SK-N-DZ (cell line): ENCODE results near the gene AGAP3.

ENCODE experiments used
- DNase-seq: peaks from one replicate; pipeline ENCODE4 v3.0.0-alpha.2; 2015; ENCODE audit warnings: low spot score

The AGAP3 gene

DNA sequence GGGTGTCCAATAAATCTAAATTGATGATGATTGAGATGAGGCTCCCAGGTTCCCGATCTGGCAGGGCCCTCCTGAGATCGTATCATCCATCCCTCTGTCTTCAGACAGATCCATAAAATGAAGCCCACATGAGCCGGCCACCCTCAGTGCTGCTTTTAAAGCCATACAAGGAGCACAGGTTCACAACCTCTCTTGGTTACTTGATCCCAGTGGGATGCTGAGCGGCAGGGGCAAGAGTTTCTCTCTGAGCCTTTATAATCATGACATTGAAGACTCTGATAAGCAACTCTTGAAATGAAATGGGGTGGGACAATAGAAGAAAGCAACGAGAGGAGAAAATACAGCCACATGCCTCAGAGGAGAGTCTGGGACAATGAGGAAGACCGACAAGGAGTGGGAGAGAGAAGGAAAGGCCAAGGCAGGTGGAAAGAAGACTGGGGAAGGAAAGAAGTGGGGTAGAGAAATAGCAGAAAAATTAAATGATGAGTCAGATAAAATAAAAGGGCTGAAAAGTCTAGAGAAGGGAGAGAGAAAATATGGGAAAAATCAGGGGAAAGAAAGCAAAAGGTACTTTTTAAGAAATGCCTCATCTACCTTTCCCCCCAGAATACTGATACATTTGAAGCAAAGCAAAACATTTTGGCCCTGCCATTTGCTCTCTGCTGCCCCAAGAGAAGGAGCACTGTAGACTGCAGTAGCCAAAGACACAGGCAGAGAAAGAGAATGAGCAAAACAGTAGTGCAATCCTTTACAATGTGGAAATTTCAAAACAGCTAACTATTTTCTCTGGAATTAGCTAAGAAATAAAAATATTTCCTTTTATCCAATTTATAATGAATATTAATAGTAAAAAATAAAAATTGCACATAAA lies 66.6 kb downstream of the AGAP3 start:
- no peak for DNase-seq

DNA sequence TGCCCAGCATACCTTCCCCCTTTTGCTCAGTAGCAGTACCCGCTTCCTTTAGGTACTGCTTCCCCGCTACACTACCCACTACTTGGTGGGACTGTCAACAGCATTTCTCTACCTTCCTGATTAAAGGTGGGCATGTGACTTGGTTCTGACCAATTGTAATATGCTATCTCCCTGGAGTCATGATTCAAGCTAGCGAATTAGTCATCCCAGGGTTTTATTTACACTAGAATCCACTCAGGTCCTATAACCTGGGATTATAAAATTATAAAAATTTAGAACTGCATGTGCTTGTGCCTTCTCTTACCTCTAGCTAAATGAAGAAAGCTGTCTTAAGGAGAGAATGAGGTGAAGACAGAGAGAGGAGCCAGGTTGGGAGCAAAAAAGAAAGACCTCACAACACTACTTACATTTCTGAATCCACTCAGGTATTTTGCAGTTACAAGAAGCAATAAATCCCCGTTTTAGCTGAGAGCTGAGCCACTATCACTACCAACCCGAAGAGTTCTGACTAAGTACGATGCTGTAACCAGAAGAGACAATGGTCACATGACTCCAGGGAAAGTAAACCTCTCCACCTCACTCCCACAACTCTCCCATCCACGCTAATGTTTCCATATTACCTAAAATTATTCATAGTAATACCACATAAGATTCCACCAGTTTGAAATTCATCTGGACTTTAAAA lies 71.5 kb downstream of the AGAP3 start:
- DNase-seq = no peak

DNA sequence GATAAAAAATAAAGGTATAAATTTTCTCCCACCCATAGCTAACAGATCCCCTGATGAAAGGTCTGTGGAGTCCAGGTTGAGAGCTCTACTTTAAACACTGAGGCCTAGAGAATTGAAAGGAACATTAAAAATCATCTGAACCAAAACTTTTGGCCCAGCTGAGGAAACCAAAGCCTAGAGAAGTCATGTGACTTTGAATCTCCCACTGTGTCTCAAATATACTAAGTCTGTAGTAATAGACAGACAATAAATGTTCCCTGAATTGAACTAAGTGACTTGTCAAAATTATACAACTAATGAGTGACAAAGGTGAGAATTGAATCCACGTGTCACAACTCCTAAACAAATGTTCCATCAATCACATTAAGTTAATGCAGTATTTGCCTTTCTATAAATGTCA lies 75.5 kb downstream of the AGAP3 start:
- no peak for DNase-seq

DNA sequence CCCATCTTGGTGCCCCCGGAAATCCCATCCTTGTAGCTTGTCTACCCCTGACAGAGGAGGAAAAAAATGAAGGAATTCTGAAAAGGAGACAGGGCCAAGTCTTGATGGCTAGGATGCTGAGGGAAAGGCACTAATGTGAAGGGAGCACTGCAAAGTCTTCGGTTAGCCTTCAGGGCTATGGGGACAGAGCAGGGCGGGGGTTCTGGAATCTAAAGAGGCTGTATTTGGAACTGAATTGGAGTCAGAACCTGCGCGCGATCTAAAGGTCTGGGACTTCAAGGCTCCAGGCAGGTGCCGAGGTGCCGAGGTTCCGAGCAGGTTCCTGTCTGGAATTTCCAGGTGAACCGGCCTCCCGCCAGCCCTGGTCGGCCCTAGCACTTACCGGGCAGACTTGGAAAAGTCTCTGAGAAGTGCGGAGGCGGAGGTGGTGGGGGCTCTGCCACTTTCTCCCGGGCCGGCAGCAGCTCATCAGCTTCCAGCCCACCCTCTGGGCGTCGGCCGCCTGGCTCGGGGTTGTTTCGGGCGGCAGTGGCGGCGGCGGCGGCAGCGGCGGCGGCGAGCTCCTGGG lies 80.4 kb downstream of the AGAP3 start:
- DNase-seq = no peak

DNA sequence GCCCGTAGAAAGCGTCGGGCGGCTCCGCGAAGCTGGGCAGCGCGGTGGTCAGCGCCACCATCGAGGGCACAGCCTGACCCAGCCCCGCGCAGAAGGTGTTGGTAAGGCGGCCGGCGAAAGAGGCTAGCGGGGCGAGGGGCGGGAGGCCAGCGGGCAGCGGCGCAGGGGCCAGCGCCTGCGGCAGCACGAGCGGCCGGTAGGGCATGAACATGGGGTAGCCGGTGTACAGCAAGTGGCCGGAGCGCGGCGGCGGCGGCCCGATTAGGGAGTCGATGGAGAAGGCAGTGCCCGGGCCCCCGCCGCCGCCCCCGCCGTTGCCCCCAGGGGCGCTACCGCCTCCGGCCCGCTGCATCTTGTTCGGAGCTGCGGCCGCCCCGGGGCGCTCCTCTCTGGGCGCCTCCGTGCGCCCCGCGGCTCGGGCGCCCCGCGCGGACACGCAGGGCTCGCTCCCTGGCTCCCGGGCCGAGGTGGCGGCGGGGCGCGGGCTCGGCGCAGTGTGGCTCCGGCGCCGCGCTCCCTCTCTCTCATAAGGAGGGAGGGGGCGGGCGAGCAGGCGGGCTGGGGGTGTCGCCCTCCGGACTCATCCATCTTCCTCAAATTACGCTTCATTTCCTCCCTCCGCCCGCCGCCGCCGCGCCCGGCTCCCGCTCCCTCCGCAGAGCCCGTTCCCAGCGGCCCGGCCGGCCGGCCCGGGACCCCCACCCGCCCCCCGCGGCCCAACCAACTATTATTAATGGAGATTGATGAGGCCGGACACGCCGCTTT lies 81.1 kb downstream of the AGAP3 start, which contains the start of gene GBX1:
Gene GBX1 (minus strand): TSS at position 498 of the 765 bp plus-strand sequence. CDS start 146 bp downstream, at position 352.
- no peak for DNase-seq

DNA sequence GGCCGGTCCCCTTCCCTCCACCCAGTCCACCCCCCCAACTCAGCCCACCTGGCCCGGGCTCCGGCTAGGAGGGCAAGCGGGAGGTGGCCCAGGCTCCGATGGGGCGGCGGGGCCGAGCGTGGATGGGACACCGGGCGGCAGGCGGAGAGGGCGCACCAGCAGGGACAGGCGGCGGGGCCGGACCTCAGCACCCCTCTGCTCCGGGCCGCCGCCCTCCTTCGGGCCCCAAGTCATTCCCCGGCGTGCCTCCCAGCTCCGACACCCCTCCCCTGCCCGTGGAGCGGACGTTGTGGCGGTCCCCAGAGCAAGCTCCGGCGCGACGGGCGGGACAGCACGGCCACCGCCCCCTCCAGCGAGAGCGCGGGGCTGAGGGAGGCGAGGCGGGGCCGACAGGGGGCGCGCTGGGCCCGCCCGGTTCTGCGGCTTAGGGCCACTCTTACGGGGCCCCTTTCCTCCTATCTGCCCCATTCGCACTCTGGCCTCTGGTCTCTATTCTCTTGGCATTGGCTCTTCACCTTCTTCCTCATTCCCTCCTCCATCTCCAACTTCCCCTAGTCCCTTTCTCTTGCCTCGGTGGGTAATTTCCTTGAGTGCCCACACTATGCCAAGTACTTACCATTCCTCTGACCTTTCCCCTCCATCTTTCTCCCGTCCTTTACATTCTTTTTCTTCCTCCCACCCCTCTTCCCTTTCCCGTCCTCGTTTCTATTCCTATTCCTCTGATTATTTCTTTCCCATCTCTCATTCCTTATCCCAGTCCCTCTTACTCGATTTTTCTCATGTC lies 81.9 kb downstream of the AGAP3 start:
- DNase-seq = no peak

DNA sequence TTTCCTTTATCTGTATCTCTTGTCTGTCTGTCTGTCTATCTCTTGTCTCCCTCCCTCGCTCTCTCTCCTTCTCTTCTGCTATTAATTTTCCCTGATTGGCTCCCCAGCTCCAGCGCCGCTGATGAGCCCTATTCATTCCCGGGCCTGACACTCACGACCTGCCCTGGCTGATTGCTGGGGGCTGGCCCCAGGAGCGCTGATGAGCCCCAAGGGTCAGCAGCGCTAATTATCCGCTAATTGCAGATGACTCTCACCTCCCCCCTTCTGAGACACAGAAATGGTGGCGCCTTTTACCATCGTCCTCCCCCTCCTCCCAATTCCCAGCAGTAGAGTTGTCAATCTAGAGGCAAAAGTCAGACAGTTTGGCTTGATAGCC lies 82.5 kb downstream of the AGAP3 start:
- no peak for DNase-seq

DNA sequence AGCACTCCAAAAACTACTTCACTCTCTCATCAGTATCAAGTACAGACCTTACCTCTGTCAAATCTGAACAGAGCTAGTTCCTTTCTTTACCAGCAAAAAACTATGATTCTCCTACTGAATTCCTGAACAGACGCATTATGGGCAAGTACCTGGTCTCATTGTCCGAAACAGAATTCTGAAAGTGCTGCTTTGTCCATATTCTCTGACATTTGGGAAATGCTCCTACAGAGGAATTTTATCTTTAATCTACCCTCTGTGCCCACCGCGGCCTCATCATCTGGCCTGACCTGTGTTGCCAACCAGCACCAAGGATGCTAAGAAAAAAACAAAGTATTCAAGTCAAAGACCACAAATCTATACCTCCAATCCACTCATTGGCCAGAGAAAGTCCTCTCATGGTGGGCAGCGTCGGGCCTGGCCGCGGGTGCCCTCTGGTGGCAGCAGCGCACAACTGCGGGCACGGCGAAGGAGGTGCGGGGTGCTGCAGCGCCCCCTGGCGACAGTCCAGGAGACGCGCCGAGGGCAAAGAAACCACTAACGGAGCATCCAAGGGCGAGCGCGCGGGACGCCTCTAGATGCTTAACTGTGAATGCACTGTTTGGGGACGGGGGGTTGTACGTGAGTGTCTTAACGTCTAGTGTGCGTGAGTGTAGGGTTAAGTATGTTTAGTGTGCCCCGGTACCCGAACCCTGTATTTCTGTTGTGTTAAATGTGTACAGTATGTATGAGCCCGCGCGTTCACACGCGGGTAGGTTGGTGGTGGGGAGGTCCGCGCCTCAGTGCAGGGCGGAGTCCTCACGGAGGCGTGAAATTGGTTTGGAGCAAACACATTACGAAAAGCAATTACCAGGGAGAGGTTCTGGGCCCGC lies 86.2 kb downstream of the AGAP3 start:
- DNase-seq = peak; percentile 71

DNA sequence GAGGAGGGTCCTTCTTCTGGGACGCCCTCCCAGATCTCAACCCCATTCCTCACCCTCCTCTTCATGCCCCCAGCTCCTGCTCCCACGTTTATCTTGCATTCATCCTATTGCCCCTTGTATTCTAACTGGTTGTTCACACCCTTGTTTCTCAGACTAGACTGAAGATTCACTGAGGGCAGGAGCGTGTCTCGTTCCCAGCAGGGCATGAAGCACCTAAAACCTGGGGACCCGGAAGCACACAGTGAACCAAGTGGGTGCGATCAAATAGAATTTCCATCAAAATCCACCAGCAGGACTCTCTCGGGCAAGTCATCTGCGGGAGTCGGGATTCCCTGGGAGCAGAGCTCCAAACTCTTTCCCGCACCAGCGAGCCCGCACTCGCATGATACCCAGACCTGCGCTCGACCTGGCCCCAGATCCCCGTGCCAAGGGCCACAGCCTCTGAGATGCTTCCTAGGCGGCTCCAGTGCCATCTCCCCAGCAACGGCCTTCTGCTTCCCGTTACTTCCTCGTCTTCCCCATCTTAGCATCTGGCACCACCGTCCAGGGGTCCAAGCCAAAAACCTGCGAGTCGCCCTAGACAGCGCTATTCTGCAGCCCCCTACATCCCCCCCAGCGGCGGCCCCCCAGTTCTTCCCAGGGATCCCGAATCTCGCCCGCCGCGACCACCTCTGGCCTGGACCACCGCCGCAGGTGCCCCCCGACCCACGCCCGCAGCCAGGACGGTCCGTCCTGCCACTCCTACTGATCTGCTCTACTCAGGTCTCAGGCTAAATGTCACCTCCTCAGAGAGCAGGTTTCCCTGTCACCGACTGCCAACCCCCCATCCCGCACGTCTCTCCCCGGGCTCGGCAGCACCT lies 87.3 kb downstream of the AGAP3 start:
- no peak for DNase-seq

DNA sequence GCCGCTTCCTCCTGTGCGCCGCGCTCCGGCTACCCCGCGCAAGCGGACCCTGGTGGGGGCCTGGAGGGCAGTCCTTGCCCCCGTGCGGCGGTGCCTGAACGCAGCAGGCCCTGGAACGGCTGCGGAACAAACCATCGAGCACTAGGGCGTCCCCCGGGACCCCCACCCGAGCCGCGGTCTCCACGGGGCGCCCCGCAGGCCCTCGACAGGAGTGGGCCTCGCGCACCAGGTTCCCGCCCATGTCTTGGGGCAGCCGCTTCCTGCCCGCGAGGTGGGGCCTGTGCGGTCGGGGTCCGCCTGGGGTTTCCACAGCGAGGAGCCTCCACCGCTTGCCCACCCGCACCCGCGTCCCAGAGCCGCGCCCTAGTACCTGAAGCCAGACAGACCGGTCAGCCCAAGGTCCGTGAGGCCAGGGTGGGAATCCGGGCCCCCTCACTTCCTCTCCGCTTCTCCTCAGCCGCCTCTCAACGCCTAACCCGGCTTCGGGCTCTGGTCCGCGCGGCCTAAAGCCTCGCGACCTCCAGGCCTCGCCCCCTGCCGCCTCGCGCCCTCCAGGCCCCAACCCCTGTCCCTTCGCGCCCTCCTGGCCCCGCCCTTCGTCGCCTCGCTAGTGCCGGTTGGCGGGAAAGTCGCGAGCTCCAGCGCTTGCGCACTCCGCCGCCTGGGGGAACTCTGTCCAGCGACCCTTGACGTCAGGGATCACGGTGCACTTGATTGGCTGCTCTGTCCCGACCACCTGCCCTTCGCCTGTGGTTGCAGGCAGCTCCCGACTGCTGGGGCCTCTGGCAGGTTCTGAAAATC lies 88.2 kb downstream of the AGAP3 start:
- no peak for DNase-seq

DNA sequence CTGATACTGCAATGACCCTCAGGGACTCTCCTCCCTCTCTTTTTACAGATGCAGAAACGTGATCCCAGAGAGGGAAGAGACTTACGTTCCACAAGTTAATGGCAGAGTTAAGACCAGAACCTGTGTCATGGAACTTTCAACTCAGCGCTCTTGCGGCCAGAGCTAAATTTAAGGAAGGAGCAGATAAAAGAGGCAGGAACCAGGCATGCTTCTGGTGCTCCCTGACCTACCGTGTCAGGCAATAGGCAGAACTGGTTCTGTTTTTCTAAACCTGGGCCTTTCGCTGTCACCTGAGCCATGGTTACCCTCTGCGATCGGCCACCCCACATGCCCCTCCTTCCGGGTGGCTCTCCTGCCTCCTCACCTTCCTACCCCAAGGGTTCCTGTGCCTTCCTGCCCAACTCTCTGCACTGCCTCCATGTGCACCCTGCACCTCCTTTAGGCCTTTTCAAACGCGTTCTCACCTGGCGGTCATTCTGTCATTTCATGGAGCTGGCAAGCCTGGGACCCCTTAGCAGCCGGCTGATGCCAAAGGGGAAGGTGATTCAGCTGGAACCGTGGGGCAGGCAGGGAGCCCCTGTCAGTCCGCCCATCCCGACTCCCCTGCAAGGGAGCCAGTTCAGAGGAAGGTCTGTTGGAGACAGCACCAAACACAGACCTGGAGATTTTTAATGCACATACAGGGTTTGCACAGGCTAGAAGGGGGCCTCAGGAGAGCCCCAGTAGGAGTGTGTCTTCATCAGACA lies 88.9 kb downstream of the AGAP3 start:
- DNase-seq = no peak

DNA sequence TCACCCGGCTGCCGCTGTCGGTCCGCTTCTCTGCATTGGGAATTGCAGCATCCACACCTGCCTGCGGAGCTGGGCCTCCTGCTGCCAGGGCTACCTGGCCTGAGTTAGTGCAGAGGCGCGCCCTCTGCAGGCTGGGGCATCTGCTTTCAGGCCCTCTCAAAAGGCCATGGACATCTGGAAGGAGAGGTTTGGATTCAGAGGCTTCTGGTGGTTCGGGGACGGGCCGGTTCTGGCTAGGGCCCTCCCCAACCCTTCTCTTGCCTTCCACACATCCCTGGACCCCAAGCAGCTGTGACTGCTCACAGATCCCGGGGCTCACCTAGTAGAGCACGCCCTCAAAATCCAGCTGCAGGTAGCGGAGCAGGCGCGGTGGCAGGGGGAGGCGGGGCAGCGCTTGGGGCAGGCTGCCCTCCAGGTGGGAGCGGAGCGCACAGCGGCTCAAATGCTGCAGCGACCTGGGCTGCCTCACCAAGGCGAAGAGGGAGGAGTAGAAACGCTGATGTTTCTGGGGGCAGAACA lies 89.6 kb downstream of the AGAP3 start:
- no peak for DNase-seq

DNA sequence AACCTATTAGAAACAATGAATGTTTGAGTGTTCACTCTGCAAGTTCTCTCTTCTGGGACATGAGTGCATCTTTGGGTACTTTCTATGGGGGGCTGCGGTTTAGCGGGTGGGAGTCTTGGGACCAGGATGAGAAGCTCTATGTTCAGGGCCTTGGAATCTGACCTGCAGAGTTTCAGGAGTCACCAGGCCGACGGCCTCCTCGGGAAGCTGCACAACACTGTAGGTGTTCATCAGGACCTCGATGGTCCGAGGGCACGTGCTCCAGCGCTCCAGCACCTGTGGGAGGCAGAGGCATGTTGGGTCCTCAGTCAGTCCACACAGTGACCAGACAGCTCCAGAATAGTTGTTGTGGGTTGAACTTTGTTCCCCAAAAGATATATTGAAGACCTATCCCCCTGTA lies 90.1 kb downstream of the AGAP3 start:
- DNase-seq = no peak

DNA sequence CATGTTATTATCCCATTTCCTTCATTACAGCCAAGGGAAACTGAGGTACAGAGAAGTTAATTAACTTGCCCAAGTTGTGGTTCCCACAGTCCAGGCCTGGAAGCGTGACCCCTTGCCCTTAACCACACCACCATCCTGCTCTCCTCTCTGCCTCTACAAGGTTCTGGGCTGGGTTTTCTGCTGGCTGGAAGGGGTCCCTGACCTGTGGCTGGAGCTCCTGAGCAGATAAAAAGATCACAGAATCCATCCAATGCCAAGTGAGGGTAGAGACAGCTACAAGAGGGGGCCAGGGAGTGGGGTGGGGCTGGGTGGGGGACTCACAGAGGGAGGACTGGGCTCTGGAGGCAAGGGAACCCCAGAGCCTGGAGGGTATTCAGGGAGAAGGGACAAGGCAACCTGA lies 91.0 kb downstream of the AGAP3 start:
- DNase-seq = no peak

DNA sequence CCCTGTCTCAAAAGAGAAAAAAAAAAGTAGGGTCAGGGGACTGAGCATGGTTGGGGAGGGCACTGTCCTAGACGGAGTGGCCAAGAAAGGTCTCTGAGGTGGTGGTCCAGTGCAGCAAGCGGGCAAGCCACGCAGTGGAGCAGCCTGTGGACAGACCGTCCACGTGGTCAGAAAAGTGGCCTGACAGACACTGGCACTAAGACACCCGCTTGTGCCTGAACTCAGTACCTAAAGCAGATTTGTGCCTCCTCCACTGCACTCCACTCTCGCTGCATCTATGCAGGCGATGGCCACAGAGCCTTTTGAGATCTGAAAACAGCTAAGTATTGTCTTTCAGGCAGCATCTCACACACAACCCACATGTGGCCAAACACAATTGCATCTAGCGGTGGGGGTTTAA lies 92.0 kb downstream of the AGAP3 start:
- no peak for DNase-seq

DNA sequence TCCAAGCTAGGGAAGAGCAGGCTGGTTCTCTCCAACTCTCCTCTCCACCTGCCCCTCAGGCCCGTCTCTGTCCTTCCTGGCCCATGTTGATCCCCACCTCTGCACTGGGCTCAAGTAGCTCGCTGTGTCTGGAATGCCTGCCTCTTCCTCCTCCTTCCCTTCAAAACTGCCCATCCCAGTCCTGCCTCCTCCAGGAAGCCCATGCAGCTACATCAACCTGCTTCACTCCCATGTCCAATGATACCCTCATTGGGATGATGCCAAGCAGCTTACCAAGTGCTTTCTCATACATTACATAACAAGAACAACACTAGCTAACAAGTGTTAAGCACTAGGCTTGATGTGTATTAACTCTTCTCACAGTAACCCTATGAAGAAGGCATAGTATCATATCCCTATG lies 92.6 kb downstream of the AGAP3 start:
- no peak for DNase-seq

DNA sequence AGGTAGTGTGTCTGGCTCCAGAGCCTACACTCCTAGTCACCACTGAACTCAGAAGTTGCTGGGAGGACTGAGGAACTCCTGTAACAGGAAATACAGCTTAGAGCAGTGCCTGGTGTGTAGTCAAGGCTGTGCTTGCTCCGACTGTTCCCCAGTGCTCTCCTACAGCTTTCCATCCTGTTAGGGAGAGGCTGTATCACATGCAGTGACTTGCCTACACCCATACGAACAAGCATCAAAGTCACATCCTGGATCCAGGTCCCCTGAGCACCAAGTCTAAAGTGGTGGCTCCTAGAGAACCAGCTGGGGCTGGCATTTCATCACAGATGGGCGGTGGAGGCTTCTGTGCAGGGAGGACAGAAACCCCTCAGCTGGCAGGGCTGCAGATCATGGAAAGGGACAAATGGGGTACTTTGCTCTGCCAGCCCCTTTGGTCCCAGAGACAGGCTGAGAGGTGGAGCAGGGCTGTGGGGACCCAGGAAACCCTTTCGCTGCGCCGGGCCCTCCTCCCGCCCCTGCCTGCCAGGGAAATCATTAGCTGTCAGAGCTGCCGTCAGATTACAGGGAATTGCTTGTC lies 93.1 kb downstream of the AGAP3 start:
- no peak for DNase-seq
